Measurements from ENCODE around the gene NNMT.

NNMT gene

DNA sequence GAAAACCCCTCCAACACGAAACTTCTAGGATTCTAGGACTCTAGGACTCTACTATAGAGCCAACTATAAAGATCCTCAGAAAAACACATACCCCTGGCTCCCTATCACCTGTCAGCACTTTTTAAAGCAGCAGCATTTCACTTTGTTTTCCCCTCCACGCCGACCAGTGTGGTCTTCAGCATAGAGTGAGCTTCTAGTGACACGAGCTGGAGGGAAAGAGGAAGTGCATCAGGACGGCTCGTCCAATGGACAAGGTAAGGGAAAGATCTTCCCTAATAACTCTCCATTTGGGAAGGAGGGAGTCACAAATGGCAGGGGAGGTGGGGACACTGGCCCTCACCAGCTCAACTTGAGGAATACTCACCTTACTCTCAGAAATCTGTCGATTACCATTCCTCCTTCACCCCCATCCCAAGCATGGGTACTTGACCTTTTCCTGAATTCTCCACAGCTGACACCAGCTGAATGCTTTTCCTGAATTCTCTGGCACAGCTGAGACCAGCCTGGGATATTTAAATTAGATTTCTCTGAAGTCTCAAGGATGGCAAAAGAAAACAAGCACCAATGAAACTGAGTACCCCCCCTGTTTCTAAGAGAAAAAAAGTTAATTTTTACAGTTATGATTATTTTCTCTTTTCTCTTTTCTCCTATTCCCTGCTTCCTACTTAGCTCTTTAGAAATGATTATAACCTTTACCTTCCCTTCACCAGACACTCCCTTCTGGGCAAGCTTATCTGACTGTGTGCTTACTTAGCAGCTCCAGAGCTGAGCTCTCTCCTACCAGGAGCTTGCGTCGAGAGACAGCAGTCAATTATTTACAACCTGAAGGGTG is 33.3 kb upstream of the NNMT start:
- DNase-seq (ENCODE audit: insufficient read length, low spot score), result no peak
- TF ChIP-seq POLR2AphosphoS5 (IDR thresholded peaks at IDR 0.05; ENCODE audit: low read depth, low read length), result no peak
- TF ChIP-seq SPI1 (IDR thresholded peaks at IDR 0.05; ENCODE audit: low read depth, low read length), result peak; percentile 71
- TF ChIP-seq POU2F2 (IDR thresholded peaks at IDR 0.05; ENCODE audit: low read depth, low read length), result no peak
- FAIRE-seq, result no peak

- FAIRE-seq, result no peak
- no peak for TF ChIP-seq PAX5 (IDR thresholded peaks at IDR 0.05; ENCODE audit: insufficient read depth, low read length, severe bottlenecking)
- no peak for TF ChIP-seq TAF1 (IDR thresholded peaks at IDR 0.05; ENCODE audit: low read depth, low read length)
- no peak for TF ChIP-seq SPI1 (IDR thresholded peaks at IDR 0.05; ENCODE audit: low read depth, low read length)
- TF ChIP-seq POU2F2 (IDR thresholded peaks at IDR 0.05; ENCODE audit: low read depth, low read length), result no peak
- TF ChIP-seq POLR2A (IDR thresholded peaks at IDR 0.05; ENCODE audit: low read depth, low read length), result no peak
- DNase-seq (ENCODE audit: insufficient read length, low spot score), result no peak
Observed at GRCh38 chr11:114263513-114264170, 32.6 kb upstream of the NNMT start.

- TF ChIP-seq SPI1 (IDR thresholded peaks at IDR 0.05; ENCODE audit: low read depth, low read length), result no peak
- no peak for TF ChIP-seq TAF1 (IDR thresholded peaks at IDR 0.05; ENCODE audit: low read depth, low read length)
- no peak for TF ChIP-seq POU2F2 (IDR thresholded peaks at IDR 0.05; ENCODE audit: low read depth, low read length)
- TF ChIP-seq POLR2A (IDR thresholded peaks at IDR 0.05; ENCODE audit: low read depth, low read length), result no peak
- TF ChIP-seq POLR2AphosphoS5 (IDR thresholded peaks at IDR 0.05; ENCODE audit: low read depth, low read length), result no peak
- TF ChIP-seq PAX5 (IDR thresholded peaks at IDR 0.05; ENCODE audit: insufficient read depth, low read length, severe bottlenecking), result no peak
- FAIRE-seq (no peak), DNase-seq (ENCODE audit: insufficient read length, low spot score) (no peak)
Observed at GRCh38 chr11:114264381-114264780, 31.8 kb upstream of the NNMT start.

DNA sequence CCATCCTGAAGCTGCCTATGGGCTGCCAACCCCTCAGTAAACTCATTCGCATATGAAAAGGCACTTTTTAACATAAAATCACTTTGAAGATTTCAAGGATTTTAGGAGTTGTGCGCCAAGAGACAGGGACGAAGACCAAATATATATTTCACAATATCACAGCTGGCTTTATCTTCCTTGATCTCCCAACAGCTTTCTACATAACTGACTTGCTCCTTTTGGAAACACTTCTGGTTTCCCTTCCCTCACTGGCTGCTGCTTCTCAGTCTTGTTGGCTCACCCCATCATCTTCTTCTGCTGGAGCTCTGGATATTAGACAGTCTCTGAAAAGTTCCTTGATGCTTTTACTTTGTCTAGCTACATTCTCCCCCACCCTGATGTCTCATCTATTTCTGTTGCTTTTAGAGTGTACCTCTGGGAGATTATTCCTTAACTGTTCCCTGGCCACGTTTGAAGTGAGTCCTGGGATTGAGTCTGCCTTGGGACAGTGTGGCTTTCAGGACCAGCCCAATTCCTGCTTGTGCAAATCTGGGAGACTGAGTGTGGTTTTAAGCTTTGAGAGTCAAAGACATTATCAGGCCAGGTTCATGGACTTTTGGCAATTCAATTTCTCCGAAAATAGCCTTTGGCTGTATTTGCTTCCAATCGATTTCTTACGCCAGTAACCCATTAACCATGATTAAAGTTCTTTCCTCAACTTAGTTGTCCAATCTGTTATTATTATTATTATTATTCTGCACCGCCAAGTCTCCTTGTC is 30.9 kb upstream of the NNMT start:
- FAIRE-seq (no peak), DNase-seq (ENCODE audit: insufficient read length, low spot score) (no peak)
- TF ChIP-seq POU2F2 (IDR thresholded peaks at IDR 0.05; ENCODE audit: low read depth, low read length) (no peak), SPI1 (IDR thresholded peaks at IDR 0.05; ENCODE audit: low read depth, low read length) (no peak), POLR2A (IDR thresholded peaks at IDR 0.05; ENCODE audit: low read depth, low read length) (no peak), POLR2AphosphoS5 (IDR thresholded peaks at IDR 0.05; ENCODE audit: low read depth, low read length) (no peak), PAX5 (IDR thresholded peaks at IDR 0.05; ENCODE audit: insufficient read depth, low read length, severe bottlenecking) (no peak), TAF1 (IDR thresholded peaks at IDR 0.05; ENCODE audit: low read depth, low read length) (no peak)

DNA sequence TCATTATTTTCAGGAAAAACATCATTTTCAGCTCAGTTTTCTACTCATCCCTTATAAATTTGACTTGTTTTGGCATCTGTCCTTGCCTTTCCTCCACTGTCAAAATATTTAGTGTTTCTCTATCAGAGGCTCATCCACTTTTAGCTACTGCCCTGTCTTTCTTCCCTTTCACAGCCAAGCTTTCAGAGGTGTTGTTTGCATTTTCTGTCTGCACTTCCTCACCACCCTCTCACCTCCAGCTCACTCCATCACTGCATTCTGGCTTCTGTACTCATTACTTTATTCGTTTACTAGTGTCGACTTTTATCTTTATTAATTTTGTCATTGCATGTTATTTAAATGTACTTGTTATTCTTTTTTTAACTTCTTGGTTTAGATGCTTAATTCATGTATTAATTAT is 26.7 kb upstream of the NNMT start:
- DNase-seq (ENCODE audit: insufficient read length, low spot score), result no peak
- no peak for FAIRE-seq
- no peak for TF ChIP-seq POLR2A (IDR thresholded peaks at IDR 0.05; ENCODE audit: low read depth, low read length)
- TF ChIP-seq TAF1 (IDR thresholded peaks at IDR 0.05; ENCODE audit: low read depth, low read length), result no peak
- no peak for TF ChIP-seq SPI1 (IDR thresholded peaks at IDR 0.05; ENCODE audit: low read depth, low read length)
- TF ChIP-seq PAX5 (IDR thresholded peaks at IDR 0.05; ENCODE audit: insufficient read depth, low read length, severe bottlenecking), result no peak
- TF ChIP-seq POLR2AphosphoS5 (IDR thresholded peaks at IDR 0.05; ENCODE audit: low read depth, low read length), result no peak
- TF ChIP-seq POU2F2 (IDR thresholded peaks at IDR 0.05; ENCODE audit: low read depth, low read length), result no peak

- DNase-seq (ENCODE audit: insufficient read length, low spot score) (no peak), FAIRE-seq (no peak)
- no peak for TF ChIP-seq POU2F2 (IDR thresholded peaks at IDR 0.05; ENCODE audit: low read depth, low read length)
- TF ChIP-seq SPI1 (IDR thresholded peaks at IDR 0.05; ENCODE audit: low read depth, low read length), result no peak
- TF ChIP-seq TAF1 (IDR thresholded peaks at IDR 0.05; ENCODE audit: low read depth, low read length), result no peak
- TF ChIP-seq POLR2A (IDR thresholded peaks at IDR 0.05; ENCODE audit: low read depth, low read length), result no peak
- TF ChIP-seq POLR2AphosphoS5 (IDR thresholded peaks at IDR 0.05; ENCODE audit: low read depth, low read length), result no peak
- TF ChIP-seq PAX5 (IDR thresholded peaks at IDR 0.05; ENCODE audit: insufficient read depth, low read length, severe bottlenecking), result no peak
Observed at GRCh38 chr11:114270531-114271270, 25.5 kb upstream of the NNMT start.

GRCh38 chr11:114271316-114271715 is 24.9 kb upstream of the NNMT start:
- FAIRE-seq (no peak), DNase-seq (ENCODE audit: insufficient read length, low spot score) (no peak)
- no peak for TF ChIP-seq POLR2AphosphoS5 (IDR thresholded peaks at IDR 0.05; ENCODE audit: low read depth, low read length)

GRCh38 chr11:114272311-114272710 is 23.9 kb upstream of the NNMT start:
- TF ChIP-seq POLR2AphosphoS5 (IDR thresholded peaks at IDR 0.05; ENCODE audit: low read depth, low read length) (no peak), TAF1 (IDR thresholded peaks at IDR 0.05; ENCODE audit: low read depth, low read length) (no peak), PAX5 (IDR thresholded peaks at IDR 0.05; ENCODE audit: insufficient read depth, low read length, severe bottlenecking) (no peak), POU2F2 (IDR thresholded peaks at IDR 0.05; ENCODE audit: low read depth, low read length) (no peak), POLR2A (IDR thresholded peaks at IDR 0.05; ENCODE audit: low read depth, low read length) (no peak), SPI1 (IDR thresholded peaks at IDR 0.05; ENCODE audit: low read depth, low read length) (no peak)
- FAIRE-seq, result no peak
- no peak for DNase-seq (ENCODE audit: insufficient read length, low spot score)

GRCh38 chr11:114273071-114273470 is 23.1 kb upstream of the NNMT start:
- no peak for DNase-seq (ENCODE audit: insufficient read length, low spot score)
- FAIRE-seq, result no peak

More at GRCh38 chr11:114273071-114273470, 23.1 kb upstream of the NNMT start:
- TF ChIP-seq POLR2AphosphoS5 (IDR thresholded peaks at IDR 0.05; ENCODE audit: low read depth, low read length) (no peak), POLR2A (IDR thresholded peaks at IDR 0.05; ENCODE audit: low read depth, low read length) (no peak), PAX5 (IDR thresholded peaks at IDR 0.05; ENCODE audit: insufficient read depth, low read length, severe bottlenecking) (no peak), SPI1 (IDR thresholded peaks at IDR 0.05; ENCODE audit: low read depth, low read length) (no peak), TAF1 (IDR thresholded peaks at IDR 0.05; ENCODE audit: low read depth, low read length) (no peak), POU2F2 (IDR thresholded peaks at IDR 0.05; ENCODE audit: low read depth, low read length) (no peak)
